GM18526 (cell line): ENCODE measurements around the gene GFER.

ENCODE experiments used
- POLR2A ChIP-seq: IDR thresholded peaks from 3 replicates; pipeline ENCODE4 v1.6.1; 2011; ENCODE audit not compliant: insufficient read length; ENCODE audit errors: extremely low read depth

Gene GFER

GRCh38 chr16:1991948-1992703 is 8.1 kb downstream of the GFER start:
- TF ChIP-seq POLR2A = peak; percentile 68

DNA sequence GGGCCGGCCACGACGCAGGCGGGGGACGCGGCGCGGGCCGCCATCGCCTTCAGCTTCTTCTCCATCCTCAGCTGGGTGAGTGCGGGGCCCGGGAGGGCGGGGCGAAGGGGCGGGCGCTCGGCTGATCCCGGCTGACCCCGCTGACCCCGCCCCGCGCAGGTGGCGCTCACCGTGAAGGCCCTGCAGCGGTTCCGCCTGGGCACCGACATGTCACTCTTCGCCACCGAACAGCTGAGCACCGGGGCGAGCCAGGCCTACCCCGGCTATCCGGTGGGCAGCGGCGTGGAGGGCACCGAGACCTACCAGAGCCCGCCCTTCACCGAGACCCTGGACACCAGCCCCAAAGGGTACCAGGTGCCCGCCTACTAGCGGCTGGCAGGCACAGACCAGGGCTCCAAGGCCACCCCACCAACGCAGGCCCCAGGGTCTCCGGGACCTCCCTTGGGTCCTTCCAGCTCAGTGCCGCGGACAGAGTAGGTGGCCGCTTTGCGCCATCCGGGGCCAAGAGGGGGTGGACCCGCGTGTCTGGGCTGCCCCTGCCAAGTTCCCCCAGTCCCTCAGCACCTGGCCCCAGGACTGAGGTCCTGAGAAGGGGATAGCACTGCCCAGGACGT is 8.8 kb downstream of the GFER start:
- no peak for TF ChIP-seq POLR2A

- no peak for TF ChIP-seq POLR2A
These were observed 9.7 kb downstream of the GFER start for GRCh38 chr16:1993731-1994131.

- no peak for TF ChIP-seq POLR2A
These were observed 13.7 kb downstream of the GFER start for GRCh38 chr16:1997494-1998359.

GRCh38 chr16:1998360-1998835 is 14.4 kb downstream of the GFER start:
- no peak for TF ChIP-seq POLR2A

DNA sequence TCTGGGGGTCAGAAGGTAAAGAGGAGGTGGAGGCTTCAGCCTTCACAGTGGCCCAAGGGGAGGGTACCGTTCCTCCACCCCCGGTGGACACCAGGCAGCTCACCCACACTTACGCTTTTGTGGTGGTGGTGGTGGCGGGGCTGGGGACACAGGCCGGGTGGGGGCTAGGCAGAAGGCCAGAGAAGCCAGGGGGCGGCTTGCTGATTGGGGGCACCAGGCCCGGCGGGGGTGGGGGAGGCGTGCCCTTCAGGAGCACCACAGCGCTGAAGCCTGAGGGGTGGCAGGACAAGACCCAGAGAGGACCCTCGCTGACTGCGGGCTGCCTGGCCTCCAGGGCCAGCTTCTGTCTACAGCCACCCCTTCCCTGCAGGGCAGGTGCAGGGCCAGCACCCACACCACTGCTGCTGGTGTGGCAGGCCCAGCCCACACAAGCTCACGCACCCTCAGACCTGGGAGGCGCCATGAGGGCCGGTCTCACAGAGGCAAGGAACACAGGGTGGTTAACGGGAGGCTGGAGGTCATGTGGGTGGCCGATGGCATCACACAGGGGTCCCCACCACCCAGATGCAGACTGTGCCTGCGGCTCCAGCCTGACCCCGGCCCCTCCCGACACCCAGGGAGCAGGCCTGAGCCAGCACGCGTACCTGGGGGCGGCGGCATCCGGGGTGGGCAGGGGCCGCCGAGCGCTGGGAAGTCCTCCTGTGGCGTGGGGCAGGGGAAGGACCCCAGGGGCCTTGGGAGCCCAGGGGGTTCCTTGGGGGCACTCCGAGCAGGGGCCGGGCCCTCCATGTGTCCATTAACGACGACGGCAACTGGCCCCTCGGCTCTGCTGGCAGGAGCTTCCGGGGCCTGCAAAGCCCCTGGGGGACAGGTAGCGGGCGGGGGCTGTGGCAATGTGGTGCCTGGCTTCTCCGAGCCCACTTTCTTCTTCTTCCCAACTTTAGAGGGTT is 15.1 kb downstream of the GFER start:
- no peak for TF ChIP-seq POLR2A

- TF ChIP-seq POLR2A = no peak
These were observed 16.0 kb downstream of the GFER start for GRCh38 chr16:1999866-2000514.

DNA sequence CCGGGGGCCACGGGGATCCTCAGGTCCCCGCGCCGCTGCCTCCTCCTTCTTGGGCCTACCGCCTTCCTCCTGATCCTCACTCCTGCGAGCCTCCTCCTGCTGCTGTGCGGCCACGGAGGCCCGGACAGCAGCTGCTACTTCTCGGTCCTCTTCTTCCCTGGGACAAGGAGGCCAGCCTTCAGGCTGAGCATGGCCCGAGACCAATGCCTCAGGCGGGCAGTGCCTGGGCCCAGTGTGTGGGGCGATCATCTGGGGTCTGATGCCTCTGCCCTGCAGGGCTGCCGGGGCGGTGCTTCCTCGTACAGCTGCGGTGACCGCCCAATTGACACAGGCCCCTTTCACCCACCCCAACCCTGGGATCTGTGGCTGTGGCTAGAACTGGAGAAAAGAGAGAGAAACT is 17.0 kb downstream of the GFER start:
- no peak for TF ChIP-seq POLR2A

- no peak for TF ChIP-seq POLR2A
These were observed 17.7 kb downstream of the GFER start for GRCh38 chr16:2001456-2002355.

DNA sequence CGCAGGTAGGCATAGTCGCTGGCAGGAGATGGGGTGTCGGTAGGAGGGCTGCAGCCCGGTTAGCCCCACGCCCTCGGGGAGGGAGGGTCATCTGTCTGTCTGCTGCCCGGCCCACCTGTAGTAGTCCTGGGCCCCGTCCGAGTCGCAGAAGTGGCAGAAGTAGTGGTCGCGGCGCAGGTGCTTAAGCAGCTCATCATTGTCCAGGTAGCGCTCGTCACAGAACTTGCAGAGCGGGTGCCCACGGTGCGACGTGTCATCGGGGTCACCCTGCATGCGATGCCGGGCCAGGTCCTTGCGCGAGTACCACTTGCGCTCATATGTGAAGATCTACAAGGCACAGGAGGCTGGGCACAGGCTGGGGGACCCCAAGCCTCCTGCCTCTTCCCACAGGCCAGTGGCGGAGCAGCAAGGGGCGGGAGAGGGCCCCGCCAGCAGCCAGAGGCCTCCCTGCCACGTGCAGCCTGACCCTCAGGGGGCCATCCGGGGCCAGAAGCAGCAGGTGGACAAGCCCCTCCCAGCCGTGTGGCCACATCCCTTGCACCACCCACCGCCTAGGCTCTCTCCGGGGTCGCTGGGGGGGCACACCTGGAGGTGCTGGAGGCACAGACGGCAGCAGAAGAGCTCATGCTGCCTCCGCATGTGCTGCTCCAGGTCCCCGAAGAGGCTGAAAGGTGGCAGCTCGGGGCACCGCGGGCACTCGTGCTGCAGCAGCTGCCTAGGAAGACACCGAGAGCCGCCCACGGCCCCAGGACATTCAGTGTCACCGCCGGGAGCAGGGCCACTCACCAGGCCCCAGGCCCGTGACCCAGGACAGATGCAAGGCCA is 18.6 kb downstream of the GFER start:
- no peak for TF ChIP-seq POLR2A

DNA sequence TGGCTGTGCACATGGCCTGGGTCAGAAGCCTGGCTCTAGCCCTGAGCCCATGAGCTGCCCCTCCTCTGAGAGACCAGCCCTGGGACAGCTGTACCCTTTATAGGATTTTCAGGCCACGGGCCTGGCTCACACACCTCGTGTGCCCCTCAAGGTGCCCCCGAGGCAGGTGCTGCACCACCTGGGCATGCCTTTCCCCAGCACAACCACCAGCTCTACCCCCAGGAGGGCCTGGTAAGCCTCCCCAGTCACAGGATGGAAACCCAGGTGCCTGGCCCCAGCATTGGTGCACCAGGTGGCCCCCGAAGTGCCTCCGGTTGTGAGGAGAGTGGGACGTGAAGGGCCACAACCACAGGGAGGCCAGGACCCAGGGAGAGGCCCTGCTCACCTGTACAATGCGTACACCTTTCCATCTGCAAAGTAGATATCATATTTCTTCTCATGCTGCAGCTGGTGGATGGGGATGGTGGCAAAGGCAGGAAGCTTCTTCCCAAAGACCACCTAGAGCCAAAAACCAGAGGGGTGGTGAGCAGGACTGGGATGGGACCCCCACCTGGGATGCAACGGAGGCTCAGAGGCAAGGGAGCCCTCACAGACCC is 19.3 kb downstream of the GFER start:
- TF ChIP-seq POLR2A = no peak
